ENCODE measurements around the gene MIOX. TPM values are rescaled to one million over a fixed set of nuclear protein-coding genes. Genes with fewer than 3 reads are reported as not detected.
A peak's percentile ranks its signal among the peaks of the same experiment; 100 is the strongest.

Gene MIOX
- total RNA-seq, 1 experiment from 2014 or later = 0.39 TPM

DNA sequence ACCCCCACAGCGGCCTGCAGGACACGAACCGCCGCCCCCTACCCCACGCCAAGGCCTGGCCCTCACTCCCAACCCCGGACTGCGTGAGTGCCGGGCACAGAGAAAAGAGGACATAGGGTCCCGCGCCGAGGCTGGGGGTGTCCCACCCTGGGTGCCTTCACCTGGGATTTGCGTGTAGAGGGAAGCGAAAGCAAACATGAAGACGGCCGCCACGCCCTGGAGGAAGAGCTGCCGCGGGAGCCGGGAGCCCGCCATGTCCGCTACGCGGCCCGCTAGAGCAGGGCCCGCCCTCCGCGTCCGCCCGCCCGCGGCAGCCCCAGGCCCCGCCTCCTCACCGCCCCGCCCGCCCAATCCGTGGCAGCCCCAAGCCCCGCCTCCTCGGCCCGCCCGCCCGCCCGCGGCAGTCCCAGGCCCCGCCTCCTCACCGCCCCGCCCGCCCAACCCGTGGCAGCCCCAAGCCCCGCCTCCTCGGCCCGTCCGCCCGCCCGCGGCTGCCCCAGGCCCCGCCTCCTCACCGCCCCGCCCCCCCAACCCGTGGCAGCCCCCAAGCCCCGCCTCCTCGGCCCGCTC is 20.8 kb downstream of the MIOX start, which contains the start of gene LMF2:
LMF2 (minus strand) TSS at position 282 of the 570 bp plus-strand sequence; CDS start at position 255, 27 bp downstream.
- Histone ChIP-seq H3K36me3 (ENCODE audit: control insufficient read depth in 1 of 2, insufficient read depth in 2 of 2, low read length in 2 of 2) (peaks cover 0 to 8% of the 10 kb centered on the region in 2 experiments; a peak in 1 of 4 replicates), H3K4me2 (ENCODE audit: low read length) (peak within 1 kb of the TSS; percentile 93), H3K79me2 (ENCODE audit: insufficient read depth, low read length) (peaks cover 52% of the 10 kb centered on the region), H4K20me1 (ENCODE audit: insufficient read depth) (no peaks in the 10 kb centered on the region), H3K27ac (ENCODE audit: low read depth, low read length) (peak within 1 kb of the TSS; percentile 84), H3K4me1 (ENCODE audit: control insufficient read depth in 1 of 2, insufficient read depth in 2 of 2, low read length in 2 of 2) (peaks cover 10 to 17% of the 10 kb centered on the region in 2 experiments), H3K9ac (ENCODE audit: low read length) (peak within 1 kb of the TSS; percentile 94), H2AFZ (ENCODE audit: low read depth, low read length, poor library complexity, severe bottlenecking) (no peak within 1 kb of the TSS), H3K9me2 (ENCODE audit: insufficient read depth) (no peaks in the 10 kb centered on the region), H3K27me3 (ENCODE audit: insufficient read depth, low read length) (no peaks in the 10 kb centered on the region), H3K9me3 (ENCODE audit: control insufficient read depth in 1 of 2, insufficient read depth in 1 of 2, low read depth in 1 of 2, low read length in 2 of 2) (no peaks in the 10 kb centered on the region), H3K4me3 (replicated peaks in 1 of 2; ENCODE audit: low read depth in 1 of 2, low read length in 2 of 2) (peak within 1 kb of the TSS; percentile 67 to 99)
- ATAC-seq (peak; percentile 83), DNase-seq (ENCODE audit: low read depth, low spot score) (no peak)
- POLR2A ChIA-PET = interaction anchor here (0.6 to 2.1 kb wide), 4 partner anchors 8 to 56 kb away, joined by 3 to 20 read pairs (median 3); partner anchors contain the start of genes SCO2 and SYCE3
- intact Hi-C loops (cut with micrococcal nuclease) = no loop called here
- no TSS peak for BruUV-seq (replicated peaks)
- CTCF ChIA-PET = interaction anchor here (0.8 to 1.8 kb wide), 5 partner anchors 9 to 256 kb away, joined by 3 to 21 read pairs (median 3); partner anchors contain the start of genes HDAC10, SCO2 and SYCE3
- RAD21 ChIA-PET (ENCODE audit: low non-redundant PET in 1 of 2, low total read pairs in 2 of 2, uncharacterized antibody in 2 of 2, unreplicated experiment in 2 of 2) = interaction anchor here (0.8 to 0.9 kb wide), 2 partner anchors 18 kb away, joined by 4 to 8 read pairs; partner anchors contain the start of gene SCO2 (in 2 of the 2)
- TF ChIP-seq, protein P1, sequence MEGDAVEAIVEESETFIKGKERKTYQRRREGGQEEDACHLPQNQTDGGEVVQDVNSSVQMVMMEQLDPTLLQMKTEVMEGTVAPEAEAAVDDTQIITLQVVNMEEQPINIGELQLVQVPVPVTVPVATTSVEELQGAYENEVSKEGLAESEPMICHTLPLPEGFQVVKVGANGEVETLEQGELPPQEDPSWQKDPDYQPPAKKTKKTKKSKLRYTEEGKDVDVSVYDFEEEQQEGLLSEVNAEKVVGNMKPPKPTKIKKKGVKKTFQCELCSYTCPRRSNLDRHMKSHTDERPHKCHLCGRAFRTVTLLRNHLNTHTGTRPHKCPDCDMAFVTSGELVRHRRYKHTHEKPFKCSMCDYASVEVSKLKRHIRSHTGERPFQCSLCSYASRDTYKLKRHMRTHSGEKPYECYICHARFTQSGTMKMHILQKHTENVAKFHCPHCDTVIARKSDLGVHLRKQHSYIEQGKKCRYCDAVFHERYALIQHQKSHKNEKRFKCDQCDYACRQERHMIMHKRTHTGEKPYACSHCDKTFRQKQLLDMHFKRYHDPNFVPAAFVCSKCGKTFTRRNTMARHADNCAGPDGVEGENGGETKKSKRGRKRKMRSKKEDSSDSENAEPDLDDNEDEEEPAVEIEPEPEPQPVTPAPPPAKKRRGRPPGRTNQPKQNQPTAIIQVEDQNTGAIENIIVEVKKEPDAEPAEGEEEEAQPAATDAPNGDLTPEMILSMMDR (IDR thresholded peaks at IDR 0.05 in 2 of 3, conservative IDR thresholded peaks at IDR 0.05 in 1 of 3; ENCODE audit: borderline replicate concordance in 1 of 3, insufficient read depth in 1 of 3, low read depth in 2 of 3, low read length in 2 of 3) = no peak
- TF ChIP-seq POLR2AphosphoS5 (IDR thresholded peaks at IDR 0.05; ENCODE audit: low read depth, low read length) (peak; percentile 75), ZFX (IDR thresholded peaks at IDR 0.05) (peak; percentile 85; the same call in 1 of the 2 replicates)
